K562 (cell line): ENCODE data around the gene HJV. TPM values are rescaled to one million over a fixed set of nuclear protein-coding genes. Genes with fewer than 3 reads are reported as not detected.

Experiments used
- CCNT2 ChIP-seq: IDR thresholded peaks from 2 replicates; pipeline ENCODE4 v1.6.1; 2011; ENCODE audit warnings: borderline replicate concordance, low read depth, mild to moderate bottlenecking, moderate library complexity, mixed read lengths, low read length; ENCODE audit not compliant: insufficient read length; ENCODE audit errors: extremely low read depth
- CHD2 ChIP-seq: IDR thresholded peaks from 2 replicates; pipeline ENCODE4 v1.6.1; 2011; ENCODE audit warnings: low read depth, low read length
- CSDE1 ChIP-seq, 2 experiments: fragments of 450-650 bp; IDR thresholded peaks; 2 replicates each; pipeline ENCODE4 v1.6.1; 2016; ENCODE audit warnings: mild to moderate bottlenecking in 1 of 2
- FOXJ3 ChIP-seq: sonication (generic); formaldehyde crosslinking; IDR thresholded peaks from 2 replicates; pipeline ENCODE4 v1.4.0; 2020; ENCODE audit warnings: mild to moderate bottlenecking, missing genetic modification reagents
- KLF16 ChIP-seq: IDR thresholded peaks from 2 replicates; pipeline ENCODE4 v1.6.1; 2016; ENCODE audit warnings: antibody characterized with exemption
- LEF1 ChIP-seq: fragments of 450-650 bp; IDR thresholded peaks from 2 replicates; pipeline ENCODE4 v1.6.1; 2016; ENCODE audit warnings: mild to moderate bottlenecking
- MAFF ChIP-seq: IDR thresholded peaks from 2 replicates; pipeline ENCODE4 v1.6.1; 2012; ENCODE audit warnings: low read length, improper control_type of control experiment
- MGA ChIP-seq: fragments of 450-650 bp; IDR thresholded peaks from 2 replicates; pipeline ENCODE4 v1.6.1; 2016; ENCODE audit warnings: mild to moderate bottlenecking, moderate library complexity
- SMAD4 ChIP-seq: fragments of 250-450 bp; sonication (Bioruptor Pico); conservative IDR thresholded peaks from 2 replicates; pipeline ENCODE4 v1.8.0; 2021; ENCODE audit warnings: inconsistent platforms, mild to moderate bottlenecking, moderate library complexity
- ZBTB49 ChIP-seq: sonication (generic); formaldehyde crosslinking; IDR thresholded peaks from 2 replicates; pipeline ENCODE4 v1.8.0; 2022; ENCODE audit warnings: missing genetic modification reagents, mild to moderate bottlenecking, borderline replicate concordance
- ZKSCAN1 ChIP-seq: fragments of 150-350 bp; IDR thresholded peaks from 2 replicates; pipeline ENCODE4 v1.6.1; 2016; ENCODE audit warnings: low read depth, low read length
- ZNF124 ChIP-seq: sonication (generic); formaldehyde crosslinking; IDR thresholded peaks from 2 replicates; pipeline ENCODE4 v1.8.1; 2022; ENCODE audit warnings: missing genetic modification reagents
- polyA plus RNA-seq, 8 experiments: library from polyadenylated mRNA; depleted of rRNA in 4 of 8; stranded (reverse) in 5 of 8; unstranded in 3 of 8; fragments of >200 nt; fragmentation: Nextera tagmentation in 2 of 8; fragmentation: Illumina TruSeq in 1 of 8; extraction: Ambion mirVana in 2 of 8; extraction: Trizol in 1 of 8; gene quantifications; 2 replicates each; pipeline versions ENCODE4 v1.2.1 to v1.2.3, GENCODE V29; 2011 to 2014; ENCODE audit warnings: inconsistent platforms in 1 of 8, missing spikeins in 1 of 8
- total RNA-seq, 7 experiments: library from RNA; depleted of rRNA in 6 of 7; stranded (reverse); fragments of >200 nt in 6 of 7; fragmentation: Illumina TruSeq in 2 of 7; extraction: Trizol in 2 of 7; gene quantifications; 2 replicates each; pipeline versions ENCODE4 v1.2.1 to v1.2.3, GENCODE V29; 2011 to 2021; ENCODE audit warnings: low replicate concordance in 1 of 7

The HJV gene
- total and polyA plus RNA-seq, 9 of the 15 experiments (the other 6 are each of a cell fraction or from before 2014, with no cell fraction given): 1.0 to 6.6 (median 2.4) TPM

GRCh38 chr1:146036965-146037646, 15.6 kb upstream of the HJV start (continued):
- peak; percentile 12; the same call in 1 of the 2 replicates for TF ChIP-seq KLF16
- no peak for TF ChIP-seq FOXJ3 (CRISPR knock-in tag)
- no peak for TF ChIP-seq LEF1
- TF ChIP-seq ZKSCAN1: no peak
- TF ChIP-seq SMAD4 (CRISPR knock-in tag): peak; percentile 49; the same call in 1 of the 2 replicates
- peak; percentile 33 for TF ChIP-seq MAFF
- TF ChIP-seq CHD2: peak; percentile 45; the same call in 1 of the 2 replicates
- no peak for TF ChIP-seq ZBTB49
- TF ChIP-seq MGA: 0 out of 2 replicates have a peak, but pooled peaks have one; percentile 44
- TF ChIP-seq ZNF124 (CRISPR knock-in tag): no peak
- TF ChIP-seq CCNT2: no peak
- TF ChIP-seq CSDE1 (IDR thresholded peaks at IDR 0.05): peak in 1 of 2 experiments; percentile 93; a peak in 2 of 4 replicates
